Measurements from ENCODE around the gene SLC35B2. TPM values are rescaled to one million over a fixed set of nuclear protein-coding genes. Genes with fewer than 3 reads are reported as not detected.
A peak's percentile ranks its signal among the peaks of the same experiment; 100 is the strongest.

Gene SLC35B2
- total and polyA plus RNA-seq, 9 of the 15 experiments (the other 6 are each of a cell fraction or from before 2014, with no cell fraction given): 14.5 to 59.1 (median 47.1) TPM

GRCh38 chr6:44265722-44266233, 8.4 kb upstream of the SLC35B2 start (continued):
- peak in 1 of 2 experiments; percentile 77; a peak in 2 of 4 replicates for TF ChIP-seq ZNF318 (IDR thresholded peaks at IDR 0.05; ENCODE audit: borderline replicate concordance in 1 of 2, low read depth in 1 of 2)
- no peak for TF ChIP-seq ETV6 (IDR thresholded peaks at IDR 0.05; ENCODE audit: borderline replicate concordance in 1 of 2, low read depth in 2 of 2, low read length in 1 of 2)
- no peak for TF ChIP-seq ETV6 (CRISPR knock-in tag; IDR thresholded peaks at IDR 0.05; ENCODE audit: borderline replicate concordance)
- no peak for TF ChIP-seq ZNF277 (CRISPR knock-in tag; IDR thresholded peaks at IDR 0.05; ENCODE audit: borderline replicate concordance)
- no peak for TF ChIP-seq TBP (optimal IDR thresholded peaks at IDR 0.05; ENCODE audit: low read depth, low read length)
- no peak for TF ChIP-seq MCM5 (IDR thresholded peaks at IDR 0.05; ENCODE audit: low read depth)
- TF ChIP-seq ZNF12 (CRISPR knock-in tag; IDR thresholded peaks at IDR 0.05): no peak
- TF ChIP-seq ZNF740 (CRISPR knock-in tag; IDR thresholded peaks at IDR 0.05): no peak
- TF ChIP-seq ZNF740 (tag; IDR thresholded peaks at IDR 0.05): 0 out of 4 replicates have a peak, but pooled peaks of 1 of the 2 experiments have one; percentile 32
- TF ChIP-seq UBTF (IDR thresholded peaks at IDR 0.05; ENCODE audit: borderline replicate concordance in 1 of 2, low read depth in 2 of 2, low read length in 2 of 2): no peak
- TF ChIP-seq ZNF511 (CRISPR knock-in tag; IDR thresholded peaks at IDR 0.05): no peak
- TF ChIP-seq ZNF77 (CRISPR knock-in tag; IDR thresholded peaks at IDR 0.05): no peak
- TF ChIP-seq ARID1B (IDR thresholded peaks at IDR 0.05): peak; percentile 61

All from K562 (cell line).